H1 (cell line): ENCODE results near the gene ADGRV1. TPM values are rescaled to one million over a fixed set of nuclear protein-coding genes. Genes with fewer than 3 reads are reported as not detected.
A peak's percentile ranks its signal among the peaks of the same experiment; 100 is the strongest.

Experiments
- CTCF ChIA-PET: fragments of 300-600 bp; sonication (Branson Sonifier 250); formaldehyde crosslinking; loops from one replicate; lab custom pipeline; 2021; ENCODE audit not compliant: partially characterized antibody; lab: Charles Lee
- POLR2A ChIA-PET: fragments of 300-600 bp; sonication (Branson Sonifier 250); formaldehyde crosslinking; loops from one replicate; lab custom pipeline; 2021; ENCODE audit warnings: inconsistent platforms; ENCODE audit not compliant: partially characterized antibody; lab: Charles Lee
- DNase-seq, 2 experiments: peaks; one replicate each; pipeline versions ENCODE4 v3.0.0 to v3.0.0-alpha.2; 2010 to 2022; ENCODE audit warnings: low spot score in 2 of 2, low read depth in 1 of 2, mixed read lengths in 1 of 2
- FAIRE-seq: peaks from 2 replicates; lab custom pipeline; 2011; peaks lifted over from hg19 to GRCh38; lab: Jason Lieb, UNC
- H2AFZ ChIP-seq: 2 replicates; pipeline ENCODE4 v1.8.1; 2012; ENCODE audit warnings: low read length, inconsistent platforms
- H2AK5ac ChIP-seq: 2 replicates; pipeline ENCODE4 v1.6.1; 2013; ENCODE audit warnings: low read depth, low read length
- H2BK120ac ChIP-seq: replicated peaks from 2 replicates; pipeline ENCODE3; 2013; ENCODE audit warnings: low read depth, low read length, inconsistent platforms
- H2BK12ac ChIP-seq: 2 replicates; pipeline ENCODE4 v1.6.1; 2013; ENCODE audit warnings: low read depth, low read length
- H2BK15ac ChIP-seq: 2 replicates; pipeline ENCODE4 v1.6.1; 2013; ENCODE audit warnings: low read length
- H2BK20ac ChIP-seq: 2 replicates; pipeline ENCODE4 v1.6.1; 2013; ENCODE audit warnings: low read length
- H2BK5ac ChIP-seq: 2 replicates; pipeline ENCODE4 v1.6.1; 2013; ENCODE audit warnings: low read depth, low read length
- H3K14ac ChIP-seq: 2 replicates; pipeline ENCODE4 v1.6.1; 2013; ENCODE audit warnings: inconsistent platforms; ENCODE audit not compliant: insufficient read length
- H3K18ac ChIP-seq: 2 replicates; pipeline ENCODE4 v1.6.1; 2013; ENCODE audit warnings: low read length; ENCODE audit errors: extremely low read depth
- H3K23ac ChIP-seq: 2 replicates; pipeline ENCODE4 v1.6.1; 2013; ENCODE audit warnings: inconsistent platforms; ENCODE audit not compliant: insufficient read length
- H3K23me2 ChIP-seq: 2 replicates; pipeline ENCODE4 v1.6.1; 2013; ENCODE audit warnings: low read depth, low read length
- H3K27ac ChIP-seq: 2 replicates; pipeline ENCODE4 v1.6.1; 2011; ENCODE audit warnings: low read depth, low read length, inconsistent platforms
- H3K27me3 ChIP-seq, 4 experiments: replicated peaks in 1 of 4; 1 replicate in 1 of 4; 2 replicates in 3 of 4; pipeline versions ENCODE4 v1.6.1 to v1.8.1; 2011 to 2013; ENCODE audit warnings: low read length in 3 of 4, mild to moderate bottlenecking in 3 of 4, inconsistent platforms in 2 of 4, mixed read lengths in 2 of 4, moderate library complexity in 1 of 4; ENCODE audit not compliant: control insufficient read depth in 3 of 4, insufficient read depth in 3 of 4; ENCODE audit errors: extremely low read depth in 1 of 4
- H3K36me3 ChIP-seq, 4 experiments: 2 replicates each; pipeline versions ENCODE4 v1.6.1 to v1.8.1; 2011 to 2013; ENCODE audit warnings: mild to moderate bottlenecking in 4 of 4, low read length in 3 of 4, moderate library complexity in 2 of 4, control low read depth in 1 of 4, inconsistent platforms in 1 of 4; ENCODE audit not compliant: insufficient read depth in 4 of 4, control insufficient read depth in 2 of 4
- H3K4ac ChIP-seq: replicated peaks from 2 replicates; pipeline ENCODE3; 2013; ENCODE audit warnings: low read length, low read depth, mixed read lengths, inconsistent platforms; ENCODE audit not compliant: insufficient read length
- H3K4me1 ChIP-seq, 4 experiments: replicated peaks in 1 of 4; 1 replicate in 1 of 4; 2 replicates in 3 of 4; pipeline versions ENCODE4 v1.6.1 to v1.8.1; 2011 to 2013; ENCODE audit warnings: low read length in 3 of 4, inconsistent platforms in 2 of 4, mixed read lengths in 1 of 4; ENCODE audit not compliant: insufficient read depth in 4 of 4, control insufficient read depth in 3 of 4
- H3K4me2 ChIP-seq, 2 experiments: 2 replicates each; pipeline versions ENCODE4 v1.6.1 to v1.8.1; 2011 to 2013; ENCODE audit warnings: low read depth in 2 of 2, low read length in 2 of 2, control low read depth in 1 of 2, inconsistent platforms in 1 of 2, mild to moderate bottlenecking in 1 of 2; ENCODE audit not compliant: insufficient read depth in 1 of 2
- H3K4me3 ChIP-seq, 4 experiments: fragments of 200-600, 300-600 bp in 1 of 4; sonication (generic), shearing (Covaris generic), sonication (Bioruptor Twin) in 1 of 4; 2 replicates each; pipeline versions ENCODE4 v1.5.1 to v1.8.1; 2011 to 2016; ENCODE audit warnings: low read length in 4 of 4, low read depth in 3 of 4, control low read depth in 2 of 4, inconsistent platforms in 2 of 4, mild to moderate bottlenecking in 2 of 4, mixed read lengths in 1 of 4, moderate library complexity in 1 of 4; ENCODE audit not compliant: insufficient read depth in 2 of 4; ENCODE audit errors: extremely low read depth in 1 of 4
- H3K56ac ChIP-seq: replicated peaks from 2 replicates; pipeline ENCODE3; 2013; ENCODE audit warnings: low read depth, mild to moderate bottlenecking, mixed read lengths, low read length, inconsistent platforms; ENCODE audit not compliant: insufficient read length
- H3K79me1 ChIP-seq: 2 replicates; pipeline ENCODE4 v1.6.1; 2013; ENCODE audit warnings: low read depth, low read length, control low read depth
- H3K79me2 ChIP-seq, 2 experiments: 2 replicates each; pipeline versions ENCODE4 v1.6.1 to v1.8.1; 2012 to 2013; ENCODE audit warnings: low read length in 2 of 2, mild to moderate bottlenecking in 2 of 2, inconsistent platforms in 1 of 2; ENCODE audit not compliant: insufficient read depth in 2 of 2, control insufficient read depth in 1 of 2
- H3K9ac ChIP-seq, 4 experiments: replicated peaks in 1 of 4; 1 replicate in 1 of 4; 2 replicates in 3 of 4; pipeline versions ENCODE4 v1.6.1 to v1.8.1; 2011 to 2013; ENCODE audit warnings: low read depth in 3 of 4, low read length in 3 of 4, control low read depth in 2 of 4, mild to moderate bottlenecking in 2 of 4, moderate library complexity in 2 of 4, inconsistent platforms in 1 of 4; ENCODE audit errors: extremely low read depth in 1 of 4
- H3K9me3 ChIP-seq, 2 experiments: 2 replicates each; pipeline versions ENCODE4 v1.6.1 to v1.8.1; 2012 to 2013; ENCODE audit warnings: mild to moderate bottlenecking in 2 of 2, moderate library complexity in 2 of 2, control low read depth in 1 of 2, inconsistent platforms in 1 of 2, low read depth in 1 of 2, low read length in 1 of 2, mixed read lengths in 1 of 2; ENCODE audit not compliant: insufficient read depth in 2 of 2
- H4K20me1 ChIP-seq, 2 experiments: replicated peaks in 1 of 2; 2 replicates each; pipeline versions ENCODE3 to v1.8.1; 2011 to 2013; ENCODE audit warnings: inconsistent platforms in 2 of 2, low read length in 2 of 2, mild to moderate bottlenecking in 1 of 2; ENCODE audit not compliant: insufficient read depth in 2 of 2, control insufficient read depth in 1 of 2
- H4K5ac ChIP-seq: 2 replicates; pipeline ENCODE4 v1.6.1; 2013; ENCODE audit warnings: low read length, low read depth, mixed read lengths, inconsistent platforms; ENCODE audit not compliant: insufficient read length
- H4K8ac ChIP-seq: 2 replicates; pipeline ENCODE4 v1.8.0; 2013; ENCODE audit warnings: mild to moderate bottlenecking, moderate library complexity, low read length, inconsistent platforms; ENCODE audit not compliant: insufficient read depth; ENCODE audit errors: extremely low read depth
- H4K91ac ChIP-seq: replicated peaks from 2 replicates; pipeline ENCODE3; 2013; ENCODE audit warnings: low read length, mixed read lengths, inconsistent platforms; ENCODE audit not compliant: insufficient read length
- BCL11A ChIP-seq, 2 experiments: IDR thresholded peaks; one replicate each; pipeline ENCODE4 v1.6.1; 2011; ENCODE audit warnings: low read depth in 2 of 2, low read length in 2 of 2, mild to moderate bottlenecking in 2 of 2
- BRCA1 ChIP-seq: IDR thresholded peaks from 2 replicates; pipeline ENCODE4 v1.6.1; 2012; ENCODE audit warnings: low read depth, low read length, improper control_type of control experiment
- CBX8 ChIP-seq: fragments of 300-800, 300-1000 bp; sonication (generic); IDR thresholded peaks from 2 replicates; pipeline ENCODE4 v1.7.1; 2016; ENCODE audit warnings: low read depth, low read length, borderline replicate concordance
- CEBPB ChIP-seq: IDR thresholded peaks from 2 replicates; pipeline ENCODE4 v1.6.1; 2012; ENCODE audit warnings: low read depth, low read length
- CHD1 ChIP-seq: IDR thresholded peaks from 2 replicates; pipeline ENCODE4 v1.6.1; 2012; ENCODE audit warnings: low read depth, low read length, improper control_type of control experiment
- FOSL1 ChIP-seq: IDR thresholded peaks from 2 replicates; pipeline ENCODE4 v1.6.1; 2011; ENCODE audit warnings: mild to moderate bottlenecking, low read depth, low read length, moderate library complexity; ENCODE audit not compliant: insufficient read depth
- HDAC6 ChIP-seq: IDR thresholded peaks from one replicate; pipeline ENCODE4 v1.7.1; 2012; ENCODE audit warnings: low read depth, mild to moderate bottlenecking, inconsistent platforms, low read length, moderate library complexity
- KDM4A ChIP-seq: IDR thresholded peaks from one replicate; pipeline ENCODE4 v1.7.1; 2012; ENCODE audit warnings: low read depth, mild to moderate bottlenecking, moderate library complexity, low read length, inconsistent platforms; ENCODE audit not compliant: severe bottlenecking
- MAFK ChIP-seq: IDR thresholded peaks from 2 replicates; pipeline ENCODE4 v1.6.1; 2012; ENCODE audit warnings: low read depth, mild to moderate bottlenecking, improper control_type of control experiment, low read length
- POLR2A ChIP-seq, 2 experiments: IDR thresholded peaks; 1 replicate in 1 of 2; 2 replicates in 1 of 2; pipeline ENCODE4 v1.6.1; 2011; ENCODE audit warnings: low read depth in 2 of 2, low read length in 2 of 2, mild to moderate bottlenecking in 2 of 2; ENCODE audit errors: control extremely low read depth in 1 of 2
- SP1 ChIP-seq: IDR thresholded peaks from 2 replicates; pipeline ENCODE4 v1.6.1; 2011; ENCODE audit warnings: low read depth, low read length
- SUZ12 ChIP-seq: fragments of 200-600 bp; sonication (generic); IDR thresholded peaks from 2 replicates; pipeline ENCODE4 v1.6.1; 2012; ENCODE audit warnings: mild to moderate bottlenecking, inconsistent platforms, low read length, moderate library complexity, mixed read lengths
- WGBS, 2 experiments: shearing (Covaris generic) in 1 of 2; methylation state at CpG; one replicate each; pipeline versions ENCODE4 v1.1.6 to v1.1.7; 2013 to 2015; ENCODE audit warnings: low lambda C conversion rate in 2 of 2, mixed read lengths in 2 of 2, inconsistent platforms in 1 of 2, low coverage in 1 of 2, missing lambda C conversion rate in 1 of 2; ENCODE audit not compliant: insufficient replicate concordance in 2 of 2, insufficient coverage in 1 of 2, insufficient read length in 1 of 2; ENCODE audit errors: extremely low coverage in 1 of 2, missing lambda C conversion rate in 1 of 2; 5-methylcytosine and 5-hydroxymethylcytosine counted together
- polyA plus RNA-seq, 7 experiments: library from polyadenylated mRNA; depleted of rRNA in 3 of 7; stranded (reverse) in 5 of 7; unstranded in 2 of 7; fragments of >200 nt in 5 of 7; fragments of 200-250 nt in 2 of 7; gene quantifications; 1 replicate in 5 of 7; 2 replicates in 1 of 7; 4 replicates in 1 of 7; pipeline versions ENCODE4 v1.2.1 to v1.2.3, GENCODE V29; 2011 to 2013; ENCODE audit warnings: missing spikeins in 2 of 7, mixed read lengths in 2 of 7
- total RNA-seq: library from RNA; stranded (reverse); fragmentation: NEBNext Ultra II Directional; extraction: Animal tissue kit (Norgen Biotek cat#: 25700); gene quantifications from 2 replicates; pipeline ENCODE4 v1.2.1, GENCODE V29; 2021
- TF ChIP-seq, protein P1 (sequence below): IDR thresholded peaks from 2 replicates; pipeline ENCODE4 v1.6.1; 2011; ENCODE audit warnings: low read depth, mild to moderate bottlenecking, low read length; ENCODE audit not compliant: insufficient read depth

ADGRV1 gene
- total and polyA plus RNA-seq, 2 of the 8 experiments (the other 6 are each of a cell fraction or from before 2014, with no cell fraction given), result 53.1 to 62.2 TPM

DNA sequence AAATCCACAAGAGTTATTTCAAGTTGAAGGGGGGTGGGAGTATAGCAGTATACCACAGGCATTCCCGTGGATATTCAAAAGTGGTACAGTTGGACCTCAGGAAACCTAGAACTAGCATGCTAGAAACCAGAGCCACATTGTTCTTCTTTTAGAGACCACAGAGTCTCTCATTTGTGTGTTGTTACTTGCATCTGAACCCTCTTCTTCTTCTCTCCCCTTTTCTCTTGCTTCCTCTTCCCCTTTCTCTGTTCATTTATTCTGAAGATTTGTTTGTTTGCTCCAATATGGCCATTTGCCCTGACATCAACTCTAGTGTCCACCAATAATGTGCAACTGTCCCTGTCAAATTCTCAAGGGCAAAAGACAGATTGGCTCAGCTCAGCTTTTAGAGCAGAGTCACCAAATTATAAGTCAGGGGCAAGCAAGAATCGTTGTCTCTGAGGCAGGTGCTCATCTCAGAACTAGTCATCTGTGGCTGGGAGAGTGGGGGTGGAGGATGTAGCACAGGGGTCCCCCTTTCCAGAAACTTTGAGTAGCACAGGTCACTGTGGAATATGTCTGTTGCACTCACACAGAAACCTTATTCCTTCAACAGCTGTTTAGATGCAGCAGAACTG lies 503.5 kb downstream of the ADGRV1 start:
- FAIRE-seq (no peak), DNase-seq (no peak)
- Histone ChIP-seq H3K4me1 (no peaks in the 10 kb centered on the region), H2BK120ac (no peak overlapping the region), H3K18ac (no peak overlapping the region), H3K9ac (no peak overlapping the region), H2BK5ac (no peak overlapping the region), H2AK5ac (no peak overlapping the region), H3K4ac (no peak overlapping the region), H4K8ac (no peak overlapping the region), H3K27me3 (no peaks in the 10 kb centered on the region), H3K23me2 (no peaks in the 10 kb centered on the region), H3K4me2 (no peak overlapping the region), H3K14ac (peak overlapping the region; percentile 5), H3K79me2 (no peaks in the 10 kb centered on the region), H3K9me3 (no peaks in the 10 kb centered on the region), H2AFZ (no peak overlapping the region), H2BK12ac (no peak overlapping the region), H3K23ac (no peak overlapping the region), H3K56ac (no peak overlapping the region), H3K36me3 (no peaks in the 10 kb centered on the region), H3K27ac (no peak overlapping the region), H4K20me1 (no peaks in the 10 kb centered on the region), H4K91ac (no peak overlapping the region), H3K79me1 (no peaks in the 10 kb centered on the region), H4K5ac (no peak overlapping the region), H2BK20ac (no peak overlapping the region), H3K4me3 (no peak overlapping the region), H2BK15ac (no peak overlapping the region)
- ChIA-PET CTCF (interaction anchor here (0.6 to 1.7 kb wide), 4 partner anchors 10 to 130 kb away, joined by 3 to 7 read pairs (median 4); no protein-coding TSS in a partner anchor), POLR2A (no interaction called here)
- WGBS, 2 experiments, result 89% methylated on average over 2 of the region's 2 CpGs; no CpG with 5 or more reads in 1 of the 2 experiments
- TF ChIP-seq, protein P1, sequence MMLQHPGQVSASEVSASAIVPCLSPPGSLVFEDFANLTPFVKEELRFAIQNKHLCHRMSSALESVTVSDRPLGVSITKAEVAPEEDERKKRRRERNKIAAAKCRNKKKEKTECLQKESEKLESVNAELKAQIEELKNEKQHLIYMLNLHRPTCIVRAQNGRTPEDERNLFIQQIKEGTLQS, result no peak
- no peak for TF ChIP-seq CHD1
- TF ChIP-seq MAFK, result no peak
- TF ChIP-seq POLR2A (IDR thresholded peaks at IDR 0.05; ENCODE audit: control extremely low read depth in 1 of 2, low read depth in 2 of 2, low read length in 2 of 2), result no peak
- TF ChIP-seq FOSL1, result no peak
- no peak for TF ChIP-seq HDAC6
- no peak for TF ChIP-seq CBX8
- TF ChIP-seq KDM4A, result no peak
- no peak for TF ChIP-seq CEBPB
- TF ChIP-seq BCL11A (IDR thresholded peaks at IDR 0.05; ENCODE audit: low read depth in 2 of 2, low read length in 2 of 2), result no peak
- no peak for TF ChIP-seq SUZ12
- TF ChIP-seq BRCA1, result no peak
- TF ChIP-seq SP1, result no peak
